Activated effector memory CD4-positive, alpha-beta T cell treated with Interleukin-2 at 50 U/mL for 16 hours (primary cell): ENCODE data around the gene PDE6D.

Source experiments
- DNase-seq: peaks from one replicate; pipeline ENCODE4 v3.0.0-alpha.2; 2020

The PDE6D gene

GRCh38 chr2:231780909-231781797 is at the start of gene PDE6D:
Gene PDE6D, minus strand, starts transcription at chr2:231781282. Its CDS starts 168 bp downstream, at chr2:231781114.
- DNase-seq = peak; percentile 97

GRCh38 chr2:231821908-231822307 is 40.8 kb upstream of the PDE6D start:
- DNase-seq = no peak

- no peak for DNase-seq
These were observed 39.8 kb upstream of the PDE6D start for GRCh38 chr2:231820786-231821303.

- no peak for DNase-seq
These were observed 38.5 kb upstream of the PDE6D start for GRCh38 chr2:231819447-231820042.

- no peak for DNase-seq
These were observed 35.4 kb upstream of the PDE6D start for GRCh38 chr2:231816327-231817026.

- no peak for DNase-seq
These were observed 29.8 kb upstream of the PDE6D start for GRCh38 chr2:231810905-231811304.

GRCh38 chr2:231807020-231807419 is 25.9 kb upstream of the PDE6D start:
- no peak for DNase-seq

GRCh38 chr2:231803501-231804138 is 22.5 kb upstream of the PDE6D start:
- no peak for DNase-seq

GRCh38 chr2:231800493-231801091 is 19.5 kb upstream of the PDE6D start:
- DNase-seq = no peak

- no peak for DNase-seq
These were observed 14.6 kb upstream of the PDE6D start for GRCh38 chr2:231795525-231796327.

- DNase-seq = no peak
These were observed 13.3 kb upstream of the PDE6D start for GRCh38 chr2:231794383-231794782.

GRCh38 chr2:231791107-231791506 is 10.0 kb upstream of the PDE6D start:
- no peak for DNase-seq

GRCh38 chr2:231786917-231787292 is 5.8 kb upstream of the PDE6D start:
- no peak for DNase-seq

- peak; percentile 73 for DNase-seq
These were observed 5.3 kb upstream of the PDE6D start, which contains the start of gene COPS7B for GRCh38 chr2:231786177-231786916. Gene COPS7B, plus strand, starts transcription at chr2:231786445. Its CDS starts 2,126 bp downstream, at chr2:231788571.

GRCh38 chr2:231785822-231786176 is 4.7 kb upstream of the PDE6D start:
- DNase-seq = no peak

GRCh38 chr2:231785413-231785812 is 4.3 kb upstream of the PDE6D start:
- DNase-seq = no peak

GRCh38 chr2:231781798-231782726 is 980 bp upstream of the PDE6D start:
- no peak for DNase-seq

GRCh38 chr2:231780123-231780908 is 766 bp downstream of the PDE6D start:
- DNase-seq = no peak
